T follicular helper cell (primary cell): ENCODE data around the gene ETFB.

ENCODE experiments used
- DNase-seq: peaks from one replicate; pipeline ENCODE4 v3.0.0-alpha.2; 2020; ENCODE audit warnings: low read depth

Gene ETFB

DNA sequence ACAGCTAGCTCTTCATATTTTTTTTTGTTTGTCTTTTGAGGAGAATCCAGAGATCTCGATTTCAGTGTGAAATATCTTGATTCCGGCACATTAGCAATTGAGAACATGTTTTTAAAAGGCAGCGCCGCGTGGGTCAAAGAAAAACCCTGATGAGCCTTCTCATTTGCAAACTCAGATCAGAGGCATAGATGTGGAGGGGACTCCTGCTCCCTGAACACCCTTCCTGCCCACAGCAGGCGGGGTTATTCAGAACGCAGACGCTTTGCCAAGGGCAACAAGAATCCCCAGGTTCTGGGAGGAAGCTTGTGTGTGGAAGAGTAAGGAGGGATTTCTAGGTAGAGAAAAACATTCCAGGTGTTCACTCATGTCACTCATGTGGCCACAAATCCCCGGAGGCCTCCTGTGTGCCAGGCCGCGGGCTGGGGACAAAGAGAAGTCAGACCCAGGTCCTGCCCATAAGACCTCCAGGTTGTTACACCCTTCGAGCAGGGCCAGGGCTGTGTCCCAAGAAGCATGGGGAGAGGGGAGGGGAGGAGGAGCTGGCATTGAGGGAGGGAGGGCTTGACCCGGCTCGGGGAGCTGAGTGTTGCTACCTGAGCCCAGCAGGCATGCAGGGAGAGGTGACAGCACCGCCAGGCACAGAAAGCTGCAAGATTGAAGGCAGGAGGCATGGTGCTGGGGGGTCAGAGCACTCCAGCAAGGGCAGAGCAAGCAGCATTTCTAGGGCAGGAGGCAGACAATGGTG lies 70.6 kb downstream of the ETFB start:
- no peak for DNase-seq
